Measurements from ENCODE around the gene SPRING1. TPM values are rescaled to one million over a fixed set of nuclear protein-coding genes. Genes with fewer than 3 reads are reported as not detected.

SPRING1 gene
- total RNA-seq, 1 experiment from 2014 or later, result 44.2 TPM

GRCh38 chr12:116700066-116700465 is 37.8 kb downstream of the SPRING1 start:
- Mint-ChIP-seq H3K4me1 (peaks cover 5 to 9% of the 10 kb centered on the region in 2 experiments), H3K27ac (no peak overlapping the region), H3K27me3 (ENCODE audit: low read depth) (peaks cover 2% of the 10 kb centered on the region), H3K9me3 (no peaks in the 10 kb centered on the region; a peak in 1 of 5 replicates), H3K4me3 (no peak overlapping the region), H3K36me3 (ENCODE audit: insufficient read depth in 1 of 3, low read depth in 3 of 3) (peaks cover 0 to 1% (median 0%) of the 10 kb centered on the region in 3 experiments; a peak in 1 of 7 replicates)
- Histone ChIP-seq H3T11ph (ENCODE audit: low read length) (no peak overlapping the region), H2BK5ac (ENCODE audit: insufficient read length, low read length) (no peak overlapping the region), H3K14ac (ENCODE audit: insufficient read depth, low read length) (no peak overlapping the region), H3K4ac (ENCODE audit: low read depth, low read length) (no peak overlapping the region), H4K91ac (ENCODE audit: insufficient read length, low read depth, low read length) (no peak overlapping the region), H2BK15ac (ENCODE audit: low read depth, low read length) (no peak overlapping the region), H4K20me1 (ENCODE audit: control insufficient read depth, insufficient read depth, insufficient read length) (no peaks in the 10 kb centered on the region), H2BK120ac (ENCODE audit: low read depth, low read length, poor library complexity, severe bottlenecking) (no peak overlapping the region), H3K9me3 (ENCODE audit: control insufficient read depth, low read depth, low read length) (no peaks in the 10 kb centered on the region), H3K27me3 (ENCODE audit: insufficient read depth, low read length) (no peaks in the 10 kb centered on the region), H4K8ac (replicated peaks; ENCODE audit: insufficient read length, low read depth, low read length) (no peak overlapping the region), H3K56ac (ENCODE audit: insufficient read length, low read depth, low read length) (no peak overlapping the region), H3K27ac (ENCODE audit: insufficient read length, low read depth, low read length) (no peak overlapping the region), H3K4me1 (ENCODE audit: insufficient read depth, low read length) (no peaks in the 10 kb centered on the region), H3K23ac (ENCODE audit: insufficient read length, low read depth, low read length) (no peak overlapping the region), H4K5ac (ENCODE audit: insufficient read length, low read depth, low read length) (no peak overlapping the region), H3K79me2 (ENCODE audit: insufficient read depth, low read length) (no peaks in the 10 kb centered on the region), H2BK20ac (ENCODE audit: low read depth, low read length, poor library complexity, severe bottlenecking) (no peak overlapping the region), H3K9ac (ENCODE audit: extremely low read depth, insufficient read length, low read length) (no peak overlapping the region), H2AFZ (ENCODE audit: low read length) (no peak overlapping the region), H3K18ac (ENCODE audit: insufficient read length, low read depth, low read length) (no peak overlapping the region), H3K79me1 (ENCODE audit: insufficient read depth, low read depth, low read length, poor library complexity, severe bottlenecking) (no peaks in the 10 kb centered on the region), H3K4me2 (ENCODE audit: insufficient read depth, insufficient read length, low read length) (no peak overlapping the region), H3K23me2 (ENCODE audit: insufficient read length, low read depth, low read length, poor library complexity, severe bottlenecking) (no peaks in the 10 kb centered on the region), H2BK12ac (ENCODE audit: insufficient read length, low read depth, low read length) (no peak overlapping the region), H2AK5ac (ENCODE audit: insufficient read length, low read length) (no peak overlapping the region)
- DNase-seq, result no peak
- WGBS (ENCODE audit: extremely low coverage, insufficient read length, low lambda C conversion rate), result no CpG with 5 or more reads among the region's 6 CpGs
- no peak for TF ChIP-seq CTCF (conservative IDR thresholded peaks at IDR 0.05)
